A673 (cell line): Measurements from ENCODE around the gene TNFAIP1. TPM values are rescaled to one million over a fixed set of nuclear protein-coding genes. Genes with fewer than 3 reads are reported as not detected.
A peak's percentile ranks its signal among the peaks of the same experiment; 100 is the strongest.

ENCODE experiments used
- BruUV-seq: library from RNA; stranded (reverse); fragments of 400-500 nt; replicated peaks from 2 replicates; lab custom pipeline; 2021; lab: Mats Ljungman, UMichigan
- CTCF ChIA-PET: fragments of 300-600 bp; sonication (Branson Sonifier 250); formaldehyde crosslinking; loops from one replicate; lab custom pipeline; 2022; ENCODE audit warnings: antibody characterized with exemption; lab: Charles Lee
- POLR2A ChIA-PET: fragments of 300-600 bp; sonication (Branson Sonifier 250); formaldehyde crosslinking; loops from one replicate; lab custom pipeline; 2022; ENCODE audit warnings: antibody characterized with exemption; ENCODE audit not compliant: low non-redundant PET; lab: Charles Lee
- DNase-seq: peaks from one replicate; pipeline ENCODE4 v3.0.0-alpha.2; 2015; ENCODE audit warnings: low spot score
- H3K27ac ChIP-seq: fragments of 200-600 bp; sonication (generic); 2 replicates; pipeline ENCODE4 v1.5.1; 2016; ENCODE audit warnings: mixed run types, low read depth, mild to moderate bottlenecking, mixed read lengths, antibody characterized with exemption, low read length; ENCODE audit not compliant: poor library complexity, severe bottlenecking
- H3K27me3 ChIP-seq: fragments of 200-600 bp; sonication (generic); replicated peaks from 2 replicates; pipeline ENCODE4 v1.6.1; 2017; ENCODE audit warnings: mixed run types, low read depth, mild to moderate bottlenecking, mixed read lengths, antibody characterized with exemption, low read length; ENCODE audit not compliant: insufficient read depth, poor library complexity
- H3K36me3 ChIP-seq: fragments of 200-600 bp; sonication (generic); 2 replicates; pipeline ENCODE4 v1.6.1; 2016; ENCODE audit warnings: mixed run types, mild to moderate bottlenecking, mixed read lengths, antibody characterized with exemption, low read length; ENCODE audit not compliant: insufficient read depth, poor library complexity, severe bottlenecking
- H3K4me1 ChIP-seq: fragments of 200-600 bp; sonication (generic); 2 replicates; pipeline ENCODE4 v1.6.1; 2017; ENCODE audit warnings: mixed run types, mild to moderate bottlenecking, mixed read lengths, antibody characterized with exemption, low read length; ENCODE audit not compliant: insufficient read depth, poor library complexity, severe bottlenecking
- H3K4me3 ChIP-seq: fragments of 200-600 bp; sonication (generic); 2 replicates; pipeline ENCODE4 v1.5.1; 2016; ENCODE audit warnings: low read depth, mixed run types, mild to moderate bottlenecking, mixed read lengths, low read length; ENCODE audit not compliant: poor library complexity, severe bottlenecking
- H3K9me3 ChIP-seq: fragments of 200-600 bp; sonication (generic); 2 replicates; pipeline ENCODE4 v1.6.1; 2016; ENCODE audit warnings: mixed run types, low read depth, mild to moderate bottlenecking, mixed read lengths, antibody characterized with exemption, low read length; ENCODE audit not compliant: poor library complexity, severe bottlenecking
- CTCF ChIP-seq: fragments of 300-800, 200-600 bp; sonication (generic); conservative IDR thresholded peaks from 2 replicates; pipeline ENCODE4 v1.5.1; 2017; ENCODE audit warnings: low read depth, mild to moderate bottlenecking, antibody characterized with exemption, low read length, moderate library complexity, mixed read lengths
- EZH2 ChIP-seq: fragments of 200-600 bp; sonication (generic); IDR thresholded peaks from 2 replicates; pipeline ENCODE4 v1.6.1; 2017; ENCODE audit warnings: borderline replicate concordance, low read depth, mild to moderate bottlenecking, mixed read lengths, antibody characterized with exemption, low read length; ENCODE audit not compliant: poor library complexity, severe bottlenecking
- intact Hi-C: fragments of 100-400 bp; cut with micrococcal nuclease; formaldehyde crosslinking; loops from one replicate; pipeline ENCODE4 v1.10.0; 2022; ENCODE audit not compliant: unreplicated experiment
- total RNA-seq: library from RNA; stranded (reverse); gene quantifications from 2 replicates; pipeline ENCODE4 v1.2.3, GENCODE V29; 2021

TNFAIP1 gene
- total RNA-seq, 1 experiment from 2014 or later = 27.5 TPM

GRCh38 chr17:28357061-28357900, 21.7 kb downstream of the TNFAIP1 start, which contains the start of gene POLDIP2:
Gene POLDIP2, minus strand, starts transcription at chr17:28357527. Its CDS starts 79 bp downstream, at chr17:28357448.
- Histone ChIP-seq H3K27ac (peak within 1 kb of the TSS; percentile 90), H3K4me1 (peaks cover 12% of the 10 kb centered on the region), H3K9me3 (no peaks in the 10 kb centered on the region), H3K27me3 (no peaks in the 10 kb centered on the region), H3K36me3 (peaks cover 51% of the 10 kb centered on the region), H3K4me3 (peak within 1 kb of the TSS; percentile 84)
- ChIA-PET CTCF (no interaction called here), POLR2A (interaction anchor here (0.6 to 1.3 kb wide), 2 partner anchors 15 to 22 kb away, joined by 3 to 8 read pairs; partner anchors contain the start of genes IFT20, SARM1 and TNFAIP1)
- TF ChIP-seq CTCF (no peak), EZH2 (no peak)
- DNase-seq = peak; percentile 97
- intact Hi-C loops = no loop called here
- no TSS peak for BruUV-seq

- TF ChIP-seq CTCF (no peak), EZH2 (no peak)
- ChIA-PET POLR2A (interaction anchor here (0.6 to 1.3 kb wide), 2 partner anchors 14 to 22 kb away, joined by 3 to 8 read pairs; partner anchors contain the start of genes IFT20, SARM1 and TNFAIP1), CTCF (no interaction called here)
- Histone ChIP-seq H3K27ac (peak overlapping the region; percentile 90), H3K4me3 (peak overlapping the region; percentile 84), H3K4me1 (peaks cover 12% of the 10 kb centered on the region), H3K9me3 (no peaks in the 10 kb centered on the region), H3K36me3 (peaks cover 48% of the 10 kb centered on the region), H3K27me3 (no peaks in the 10 kb centered on the region)
- DNase-seq = no peak
- intact Hi-C loops = no loop called here
- no TSS peak for BruUV-seq
These were observed 22.3 kb downstream of the TNFAIP1 start for GRCh38 chr17:28357901-28358197.

GRCh38 chr17:28363186-28363585, 27.6 kb downstream of the TNFAIP1 start:
- Histone ChIP-seq H3K4me1 (peaks cover 4% of the 10 kb centered on the region), H3K4me3 (no peak overlapping the region), H3K9me3 (no peaks in the 10 kb centered on the region), H3K27me3 (no peaks in the 10 kb centered on the region), H3K36me3 (peaks cover 31% of the 10 kb centered on the region), H3K27ac (no peak overlapping the region)
- CTCF ChIA-PET = no interaction called here
- no peak for TF ChIP-seq CTCF
- no peak for TF ChIP-seq EZH2
- DNase-seq = no peak
- intact Hi-C loops = no loop called here
- POLR2A ChIA-PET = no interaction called here
- BruUV-seq = no TSS peak
